Heart left ventricle (tissue), 13 donors: ENCODE measurements around the gene DPP8.

Experiments used
- POLR2A ChIP-seq, 2 donors: fragments of 450-650 bp; IDR thresholded peaks; one replicate each; pipeline ENCODE4 v1.6.1; 2017; ENCODE audit warnings: antibody characterized with exemption in 2 of 2, mild to moderate bottlenecking in 2 of 2, moderate library complexity in 2 of 2
- TF ChIP-seq, protein P1 (sequence below), 12 donors: fragments of 200-600 bp; sonication (generic) in 4 of 12; IDR thresholded peaks; one replicate each; pipeline versions ENCODE4 v1.5.0 to v1.8.0; 2018 to 2022; ENCODE audit warnings: antibody characterized with exemption in 12 of 12, mild to moderate bottlenecking in 5 of 12
- donor health status: ischemic (EF 13 %, LVEDD 7.1; RV severe dilation, severe dysfunction).
- donor health status: DM: no; HTN: yes; CAD: no.
- donor health status: DM: no; HTN: no; CAD: no.
- donor health status: ischemic (EF 25% LVEDD 6.9; RV normal size, moderate dysfunction).
- donor health status: ischemic (EF 25% LVEDD 5.7; RV mildly dilated, moderate dysfunction).
- donor health status: ischemic (EF 35%, LVEDD 5.7; RV mildly dilated, moderate dysfunction).
- donor health status: nonischemic (EF 11% LVEDD 7.7; RV severe dilation, severe dysfunction).
- donor health status: DM: yes; HTN: yes; CAD: no.
- donor health status: PGD.
- donor health status: ischemic (EF 29% LVEDD 5.4; RV normal size, mild dysfunction).
- donor health status: nonischemic (EF 23%, LVEDD 6.1; RV moderate dilation, normal function).

DNA sequence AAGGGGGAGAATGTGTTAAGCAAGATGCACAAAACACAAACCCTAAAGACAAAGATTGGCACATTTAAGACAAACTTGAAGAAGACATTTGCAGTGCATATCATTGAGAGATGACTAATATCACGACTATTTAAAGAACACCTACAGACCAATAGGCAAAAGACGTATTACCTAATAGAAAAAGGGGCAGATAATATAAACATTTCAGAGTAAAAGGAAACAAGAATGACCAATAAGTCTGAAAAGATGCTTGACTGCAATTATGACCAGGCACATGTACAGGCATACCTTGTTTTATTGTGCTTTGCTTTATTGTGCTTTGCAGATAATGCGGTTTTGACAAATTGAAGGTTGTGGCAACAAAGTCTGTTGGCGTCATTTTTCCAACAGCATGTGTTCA lies 17.7 kb upstream of the DPP8 start:
- TF ChIP-seq, protein P1, sequence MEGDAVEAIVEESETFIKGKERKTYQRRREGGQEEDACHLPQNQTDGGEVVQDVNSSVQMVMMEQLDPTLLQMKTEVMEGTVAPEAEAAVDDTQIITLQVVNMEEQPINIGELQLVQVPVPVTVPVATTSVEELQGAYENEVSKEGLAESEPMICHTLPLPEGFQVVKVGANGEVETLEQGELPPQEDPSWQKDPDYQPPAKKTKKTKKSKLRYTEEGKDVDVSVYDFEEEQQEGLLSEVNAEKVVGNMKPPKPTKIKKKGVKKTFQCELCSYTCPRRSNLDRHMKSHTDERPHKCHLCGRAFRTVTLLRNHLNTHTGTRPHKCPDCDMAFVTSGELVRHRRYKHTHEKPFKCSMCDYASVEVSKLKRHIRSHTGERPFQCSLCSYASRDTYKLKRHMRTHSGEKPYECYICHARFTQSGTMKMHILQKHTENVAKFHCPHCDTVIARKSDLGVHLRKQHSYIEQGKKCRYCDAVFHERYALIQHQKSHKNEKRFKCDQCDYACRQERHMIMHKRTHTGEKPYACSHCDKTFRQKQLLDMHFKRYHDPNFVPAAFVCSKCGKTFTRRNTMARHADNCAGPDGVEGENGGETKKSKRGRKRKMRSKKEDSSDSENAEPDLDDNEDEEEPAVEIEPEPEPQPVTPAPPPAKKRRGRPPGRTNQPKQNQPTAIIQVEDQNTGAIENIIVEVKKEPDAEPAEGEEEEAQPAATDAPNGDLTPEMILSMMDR (IDR thresholded peaks at IDR 0.05): no peak
- TF ChIP-seq POLR2A (IDR thresholded peaks at IDR 0.05): no peak
